Superior temporal gyrus (tissue), 1 donor: ENCODE data around the gene HOXA11.

Source experiments
- DNase-seq: peaks from one replicate; pipeline ENCODE4 v3.0.0-alpha.2; 2016; ENCODE audit errors: extremely low spot score

HOXA11 gene

DNA sequence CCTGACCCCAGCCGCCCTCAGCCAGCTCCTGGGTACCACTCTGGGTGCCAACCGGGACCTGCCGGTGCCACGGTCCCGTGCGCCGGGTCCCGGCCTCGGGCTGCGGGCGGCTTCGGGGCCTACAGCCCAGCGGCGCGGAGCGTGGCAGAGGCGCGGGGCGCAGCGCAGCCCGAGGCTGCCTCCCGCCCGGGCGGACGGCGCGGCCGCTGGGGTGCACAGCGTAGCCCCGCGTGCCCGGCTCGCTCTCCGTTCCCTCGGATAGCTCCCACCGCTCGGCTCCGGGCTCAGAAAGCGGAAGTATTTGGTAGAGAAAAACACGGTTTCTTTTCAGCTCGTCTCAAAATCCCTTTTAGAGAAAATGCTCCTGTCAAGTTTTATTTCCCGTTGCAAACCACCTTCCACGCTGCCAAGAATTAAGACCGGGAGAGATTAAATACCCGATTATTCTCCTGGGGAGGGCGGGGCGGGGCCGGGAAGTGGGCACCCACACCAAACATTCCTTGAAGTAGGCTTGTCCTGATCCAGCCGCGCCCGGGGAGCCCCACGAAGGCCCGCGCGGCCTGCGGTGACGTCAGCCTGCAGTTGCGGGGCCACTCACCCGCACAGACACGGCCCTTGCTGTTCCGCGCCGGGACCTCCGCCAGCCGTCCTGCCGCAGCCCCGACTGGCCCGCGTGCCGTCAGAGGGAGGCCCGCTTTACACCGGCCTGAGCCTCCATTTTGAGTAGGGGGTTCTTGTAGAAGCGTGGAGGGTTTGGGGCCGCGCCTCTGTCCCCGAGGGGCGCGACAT, 7.7 kb upstream of the HOXA11 start:
- DNase-seq = no peak

DNA sequence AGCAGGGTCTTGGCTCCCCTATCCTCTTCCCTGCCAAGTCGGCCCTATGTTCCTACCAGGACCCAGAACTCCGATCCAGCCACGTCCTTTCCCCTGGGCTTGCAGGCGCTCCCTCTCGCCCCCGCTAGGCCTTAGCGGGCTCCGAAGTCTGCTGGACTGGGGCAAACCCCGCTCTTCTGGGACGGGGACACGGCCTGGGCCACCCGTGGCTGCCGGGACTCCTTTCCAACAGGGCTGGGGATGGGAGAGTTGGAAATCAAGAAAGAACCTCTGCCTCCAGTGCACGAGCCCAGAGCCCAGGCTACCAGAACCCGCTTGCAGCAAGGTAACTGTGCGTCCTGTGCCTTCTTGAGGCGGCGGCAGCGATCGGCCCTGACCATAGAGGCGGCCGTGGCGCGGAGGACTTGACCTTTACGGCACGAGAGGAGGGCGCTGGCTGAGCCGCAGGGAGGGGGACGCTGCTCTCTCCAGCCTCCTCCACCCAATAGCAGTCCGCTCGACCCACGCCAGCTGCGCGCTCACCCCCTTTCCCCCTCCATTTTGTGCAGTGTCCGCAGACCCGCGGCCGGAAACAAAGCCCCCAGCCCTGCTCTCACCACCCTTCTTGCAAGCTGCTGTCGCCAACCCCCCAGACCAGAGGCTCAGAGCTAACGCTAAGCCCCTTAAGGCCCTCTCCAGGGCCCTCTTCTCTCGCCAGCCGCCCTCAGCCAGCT, 7.0 kb upstream of the HOXA11 start:
- no peak for DNase-seq

DNA sequence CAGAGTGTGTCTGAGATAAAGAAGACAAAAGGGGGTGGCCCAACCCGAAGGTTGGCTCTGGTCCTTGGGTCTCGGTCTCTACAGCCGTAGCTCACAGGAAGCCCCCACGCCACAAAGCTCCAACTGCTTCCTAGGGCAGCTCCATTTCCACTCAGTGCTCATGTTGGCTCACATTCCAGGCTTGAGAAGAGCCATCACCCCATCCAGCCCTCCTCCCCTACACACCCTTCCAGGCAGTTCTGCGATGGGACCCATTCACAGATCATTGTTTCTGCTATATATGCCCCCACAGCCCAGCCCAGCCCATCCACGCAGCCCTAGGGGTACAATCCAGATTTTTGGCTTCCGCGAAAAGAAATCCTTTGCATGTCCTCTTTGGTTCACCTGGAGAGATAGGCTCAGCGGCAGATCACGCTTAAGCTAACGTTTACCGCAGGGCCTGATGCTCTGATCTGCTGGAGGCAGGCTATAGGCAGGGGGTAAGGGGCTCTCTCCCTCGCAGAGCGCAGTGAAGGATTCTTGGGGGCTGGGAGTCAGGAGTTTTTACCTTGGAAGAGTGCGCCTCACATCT, 6.2 kb upstream of the HOXA11 start:
- DNase-seq = no peak

DNA sequence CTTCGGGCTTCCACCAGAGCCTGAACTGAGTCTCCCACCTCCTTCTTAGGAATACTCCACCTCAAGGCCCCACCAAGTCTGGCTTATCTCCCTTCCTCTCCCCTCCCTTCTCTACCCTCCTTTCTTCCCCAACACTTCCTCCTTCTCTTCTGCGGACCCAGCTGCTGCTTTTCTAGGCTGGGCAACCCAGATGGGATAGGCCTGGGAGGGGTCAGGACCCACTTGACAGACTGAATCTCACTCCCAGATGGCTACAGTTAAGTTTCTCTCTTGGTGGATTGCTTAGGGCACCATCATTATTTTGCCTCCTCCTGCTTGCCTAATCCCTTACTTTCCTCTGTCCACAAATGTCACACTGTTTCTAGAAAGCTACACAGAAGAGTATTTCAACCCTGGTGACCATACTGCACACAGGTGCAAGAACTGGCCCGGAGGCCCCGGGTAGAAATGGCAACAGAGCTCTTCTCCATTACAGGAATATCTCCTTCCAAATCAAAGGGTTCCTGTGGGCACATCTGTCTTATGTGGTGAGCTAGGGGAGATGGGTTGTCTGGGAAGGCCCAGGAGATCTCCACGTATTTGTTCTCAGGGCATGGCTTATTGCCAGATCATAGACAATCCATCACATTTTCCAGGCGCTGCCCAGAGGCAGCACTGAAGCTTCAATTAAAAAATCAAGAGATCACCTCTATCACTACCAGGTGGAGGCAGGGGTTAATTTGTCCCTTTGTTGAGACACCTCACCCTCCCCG, 5.1 kb upstream of the HOXA11 start:
- DNase-seq = no peak

DNA sequence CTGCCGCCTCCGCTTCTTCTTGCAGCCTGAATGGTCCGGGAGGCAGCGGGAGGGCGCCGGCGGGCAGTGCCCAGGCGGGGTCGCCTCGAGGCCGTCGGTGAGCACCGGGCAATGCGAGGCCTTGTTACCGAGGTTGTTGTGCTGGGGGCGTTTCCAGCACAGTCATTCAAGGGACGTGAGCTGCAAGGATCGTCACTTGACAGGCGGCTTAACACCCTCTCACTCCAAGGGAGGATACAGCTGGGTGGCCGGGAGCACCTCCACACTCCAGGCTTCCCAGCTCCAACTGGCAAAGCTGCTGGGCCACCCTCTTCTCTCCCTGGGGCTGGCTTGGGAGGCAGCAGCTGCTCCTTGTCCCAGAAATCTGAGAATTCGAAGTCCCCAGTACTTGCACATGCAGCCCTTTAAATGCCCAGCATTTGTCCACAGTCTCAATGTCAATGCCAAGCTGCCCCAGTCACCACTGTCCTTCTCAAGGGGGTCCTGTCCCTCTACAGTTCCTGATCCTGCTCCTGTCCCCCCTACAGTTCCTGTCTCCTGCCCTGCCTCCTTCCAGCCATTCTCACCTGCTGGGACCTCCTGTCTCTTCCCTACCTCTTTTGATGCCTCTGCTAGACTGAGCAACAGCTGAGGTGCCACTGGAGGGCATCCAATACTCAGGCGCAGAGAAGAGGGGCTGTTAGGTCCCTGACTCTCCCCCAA, 4.4 kb upstream of the HOXA11 start:
- no peak for DNase-seq

DNA sequence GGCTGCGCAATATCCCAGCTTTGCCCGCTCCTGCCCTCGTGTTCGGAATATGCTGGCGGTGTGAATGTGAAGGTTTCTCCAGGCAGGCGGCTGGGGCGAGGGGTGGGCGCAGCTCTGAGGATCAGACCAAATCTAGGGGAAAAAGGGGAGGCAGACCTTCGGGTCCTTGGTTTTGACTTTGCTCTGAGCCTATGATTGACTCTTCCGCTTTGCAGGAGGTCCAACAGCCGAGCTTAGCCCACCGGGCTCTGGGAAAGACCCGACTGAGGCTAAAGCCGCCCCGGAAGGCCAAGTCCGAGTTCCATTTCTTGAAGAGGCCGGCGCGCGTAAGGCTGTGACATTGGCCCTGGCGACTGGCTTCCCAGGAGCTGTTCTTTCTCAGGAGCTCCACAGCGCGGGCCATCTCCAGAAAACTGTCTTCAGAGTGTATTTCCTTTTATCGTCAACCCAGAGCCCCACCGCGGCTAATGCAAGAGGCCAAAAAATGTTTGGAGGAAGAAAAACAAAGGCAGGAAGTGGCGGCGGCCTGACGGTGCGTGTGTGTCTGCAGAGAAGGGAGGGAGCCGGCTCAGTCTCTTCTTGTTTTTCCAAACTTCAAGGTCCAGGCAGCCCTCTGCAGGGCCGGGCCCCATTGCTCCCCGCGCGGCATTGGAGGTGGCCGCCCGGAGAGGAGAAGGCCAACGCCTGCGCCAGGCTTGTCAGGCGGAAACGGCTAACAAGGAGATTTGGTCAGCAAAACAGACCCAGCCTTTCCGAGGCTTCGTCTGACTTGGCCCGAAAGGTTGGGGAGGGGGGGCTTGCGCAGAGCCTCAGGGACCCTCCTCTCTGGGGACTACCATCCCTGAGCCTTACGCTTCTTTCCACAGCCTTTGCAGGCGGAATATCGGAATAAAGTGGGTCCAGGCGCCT, 3.6 kb upstream of the HOXA11 start:
- no peak for DNase-seq

DNA sequence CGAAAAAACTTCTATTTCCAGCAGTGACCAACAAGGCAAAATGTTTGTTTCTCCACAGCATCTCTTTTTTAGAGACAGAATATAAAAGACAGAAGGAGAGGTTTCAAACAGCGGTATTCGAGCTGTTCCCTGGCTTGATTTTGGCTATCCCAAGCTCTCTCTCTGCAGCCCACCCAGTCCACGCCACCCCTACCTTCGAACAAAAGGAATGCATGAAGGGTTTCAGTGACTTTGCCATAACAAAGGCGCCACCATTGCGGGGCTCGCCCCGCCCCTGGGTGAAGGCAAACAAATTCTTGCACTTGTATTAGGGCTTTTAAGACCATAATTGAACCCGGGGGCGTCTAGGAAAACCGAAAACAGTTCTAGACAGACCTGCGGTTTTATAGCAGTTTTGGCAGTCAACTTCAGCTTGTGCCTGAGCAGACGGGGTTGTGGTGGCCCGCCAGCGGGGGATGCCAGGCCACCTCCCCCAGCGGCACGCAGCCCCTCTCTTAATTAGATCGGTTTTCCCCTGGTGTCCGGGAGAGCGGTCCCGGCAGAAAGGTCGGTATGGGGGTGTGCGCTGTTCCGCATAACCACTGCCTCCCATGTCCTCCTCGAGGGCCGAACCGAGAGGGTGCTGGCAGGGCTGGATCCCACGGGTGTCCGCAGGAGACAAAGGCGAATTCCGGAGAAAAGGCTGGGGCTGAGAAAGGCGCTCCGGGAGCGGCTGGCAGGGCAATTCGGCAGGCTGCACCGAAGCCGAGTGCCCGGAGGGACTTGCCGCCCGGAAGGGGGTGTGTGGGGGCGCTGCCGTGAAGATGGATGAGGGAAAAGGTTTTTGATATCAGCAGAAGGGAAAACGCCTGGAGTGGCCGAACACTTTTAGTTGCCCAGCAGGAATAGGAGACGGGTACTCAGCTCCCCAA, 2.7 kb upstream of the HOXA11 start:
- DNase-seq = no peak

DNA sequence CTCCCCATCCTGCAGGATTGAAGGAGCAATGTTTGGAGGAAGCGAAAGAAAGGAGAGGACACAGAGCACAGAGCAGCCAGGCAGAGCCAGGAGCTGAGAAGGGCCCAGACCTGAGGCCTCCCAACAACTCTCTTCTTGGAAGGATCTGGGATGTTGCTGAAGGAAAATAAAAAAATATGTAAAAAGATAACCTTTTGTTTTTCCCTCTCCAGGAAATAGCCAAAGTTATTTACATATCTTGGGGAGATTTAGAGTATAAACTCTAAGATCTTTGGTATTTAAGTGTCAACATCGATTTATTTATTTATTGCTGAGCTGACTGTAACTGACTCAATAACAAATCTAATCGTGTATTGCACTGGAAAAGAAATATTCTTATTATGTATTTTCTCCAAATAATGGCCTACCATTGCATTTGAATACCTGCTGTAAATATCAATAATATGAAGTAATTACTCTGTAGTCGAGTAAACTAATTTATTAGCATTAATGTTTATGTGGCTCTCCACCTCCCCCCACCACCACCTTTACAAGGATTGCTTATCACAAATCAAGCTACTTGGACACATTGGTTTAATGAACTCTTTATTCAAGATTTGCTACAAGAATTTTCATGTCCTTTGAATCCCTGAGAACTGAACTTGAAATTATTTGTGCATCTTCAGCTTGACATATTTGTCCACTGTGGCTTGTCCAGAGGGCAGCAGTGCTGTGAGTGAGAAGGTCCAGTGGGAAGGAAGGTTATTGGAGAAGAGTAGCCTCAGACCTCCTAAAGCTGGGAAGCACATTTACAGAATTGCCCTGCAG, 1.8 kb upstream of the HOXA11 start:
- DNase-seq = no peak

DNA sequence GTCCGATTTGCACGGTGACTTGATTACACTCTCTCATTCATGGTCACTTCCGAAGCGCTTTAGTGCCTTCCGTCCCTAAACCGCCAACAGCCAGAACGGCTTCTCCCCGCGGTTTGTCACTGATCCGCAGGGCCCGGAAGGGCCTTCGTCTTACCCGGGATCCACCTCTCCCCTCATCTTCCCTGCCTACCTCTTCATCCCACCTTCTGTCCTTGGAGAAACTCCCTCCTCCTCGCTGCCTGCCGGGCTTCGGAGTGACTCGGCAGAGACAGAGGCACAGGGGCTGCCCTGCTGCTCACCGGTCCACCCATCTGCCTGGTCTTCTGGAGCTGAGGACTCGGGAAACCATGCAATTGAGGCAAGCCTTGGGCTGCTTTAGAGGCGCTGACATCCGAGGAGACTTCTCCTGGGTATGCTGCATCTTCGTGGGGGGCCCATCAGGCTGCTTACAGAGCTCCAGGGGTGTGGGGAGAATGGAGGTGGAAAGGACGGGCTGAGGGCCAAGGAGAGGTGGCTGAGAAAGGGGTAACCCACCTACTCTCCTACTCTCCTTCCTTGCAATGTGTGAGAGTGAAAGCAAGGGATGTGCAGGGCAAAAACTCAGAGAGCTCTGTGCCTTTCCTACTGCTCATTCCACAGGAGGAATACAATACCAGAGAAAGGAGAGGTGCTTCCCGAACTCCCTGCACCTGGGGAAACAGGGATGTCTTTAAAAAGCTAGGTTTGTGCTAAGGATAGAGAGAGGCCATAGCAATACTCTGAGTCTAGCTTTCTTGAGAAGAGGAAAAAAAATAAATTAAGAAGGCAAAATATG, 1.0 kb upstream of the HOXA11 start:
- no peak for DNase-seq

DNA sequence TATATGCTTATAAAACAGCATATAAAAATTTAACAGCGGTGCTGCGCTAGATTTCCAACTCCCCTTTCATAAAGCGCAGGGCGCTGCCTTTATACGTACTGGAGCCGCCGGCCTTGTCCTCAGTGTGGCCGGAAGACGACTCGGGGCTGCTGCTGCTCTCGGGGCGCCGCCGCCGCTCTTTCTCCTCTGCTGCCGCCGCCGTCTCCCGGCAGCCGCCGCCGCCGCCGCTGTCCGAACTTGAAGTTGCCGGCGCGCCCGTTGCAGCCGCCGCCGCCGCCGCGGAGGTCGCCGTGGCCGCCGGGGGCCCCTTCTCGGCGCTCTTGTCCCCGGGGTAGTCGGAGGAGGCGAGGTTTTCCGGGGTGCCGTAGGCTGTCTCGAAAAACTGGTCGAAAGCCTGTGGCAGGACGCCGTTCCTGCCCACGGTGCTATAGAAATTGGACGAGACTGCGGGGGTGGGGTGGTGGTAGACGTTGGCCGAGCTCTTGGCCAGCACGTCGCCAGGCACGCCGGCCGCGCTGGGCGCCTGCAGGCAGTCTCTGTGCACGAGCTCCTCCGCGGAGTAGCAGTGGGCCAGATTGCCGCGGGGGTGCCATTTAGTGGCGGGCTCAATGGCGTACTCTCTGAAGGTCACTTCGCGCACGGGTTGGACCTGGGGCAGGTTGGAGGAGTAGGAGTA, 557 bp downstream of the HOXA11 start:
- DNase-seq = no peak

DNA sequence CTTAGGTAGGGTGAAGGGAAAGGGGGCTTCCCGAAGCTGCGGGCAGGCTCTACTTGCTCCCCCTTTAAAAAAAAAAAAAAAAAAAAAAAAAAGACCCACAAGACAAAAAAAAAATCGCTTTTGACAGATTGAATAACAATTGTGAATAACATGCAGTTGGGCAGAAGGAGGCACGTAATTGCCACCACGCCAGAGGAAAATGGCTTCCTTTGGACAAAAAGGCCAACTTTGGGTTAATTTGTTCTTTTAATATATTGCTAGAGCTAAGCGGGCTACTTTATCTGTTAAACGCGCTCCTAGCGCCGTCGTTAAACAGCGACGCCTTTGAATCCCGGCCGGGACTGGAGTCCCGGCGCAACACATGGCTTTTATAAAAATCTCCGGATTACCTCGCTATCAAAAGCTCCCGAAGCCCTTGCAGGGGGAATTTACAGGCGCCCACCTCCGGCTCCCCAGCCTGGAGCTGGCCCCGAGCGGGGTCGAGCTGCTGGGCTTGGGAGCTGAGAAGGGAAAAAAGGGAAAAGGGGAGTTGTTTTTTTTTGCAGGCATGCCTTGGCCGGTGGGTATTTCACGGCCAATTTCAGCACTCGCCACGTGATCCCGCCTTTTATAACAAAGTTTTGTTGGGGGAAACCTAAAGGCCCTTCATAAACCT, 1.2 kb downstream of the HOXA11 start:
- DNase-seq = no peak

DNA sequence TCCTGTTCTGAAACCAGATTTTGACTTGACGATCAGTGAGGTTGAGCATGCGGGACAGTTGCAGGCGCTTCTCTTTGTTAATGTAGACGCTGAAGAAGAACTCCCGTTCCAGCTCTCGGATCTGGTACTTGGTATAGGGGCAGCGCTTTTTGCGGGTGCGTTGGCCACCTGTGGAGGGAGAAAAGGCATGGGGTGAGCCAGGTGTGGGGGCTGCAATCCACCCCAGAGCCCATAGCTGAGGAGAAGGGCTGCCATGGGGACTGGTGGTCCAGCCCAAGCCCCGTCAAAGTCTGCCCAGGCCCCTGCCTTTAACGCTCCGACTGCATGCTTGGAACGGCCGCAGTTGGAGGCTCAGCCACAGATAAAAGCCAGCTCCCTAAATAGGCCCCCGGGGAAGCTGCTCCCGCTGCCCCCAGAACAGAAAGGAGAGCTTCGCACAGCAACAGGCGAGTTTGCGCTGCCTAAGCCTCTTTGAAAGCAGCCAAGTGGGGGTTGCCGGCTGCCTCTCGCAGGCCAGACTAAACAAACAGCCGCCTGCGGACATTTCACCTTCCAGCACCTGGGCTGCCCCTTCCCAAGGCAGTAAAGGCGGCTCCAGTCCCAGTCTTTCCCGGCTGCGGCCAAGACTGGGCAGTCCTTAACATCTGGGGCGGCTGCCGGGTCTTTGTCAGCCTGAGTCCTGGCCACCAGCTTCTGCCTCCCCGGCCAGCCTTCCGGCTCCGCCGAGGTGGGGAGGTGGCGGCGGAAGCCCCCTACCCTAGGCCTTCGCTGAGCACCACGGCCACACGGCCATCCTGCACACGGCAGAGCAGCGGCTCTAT, 2.0 kb downstream of the HOXA11 start:
- DNase-seq = no peak

DNA sequence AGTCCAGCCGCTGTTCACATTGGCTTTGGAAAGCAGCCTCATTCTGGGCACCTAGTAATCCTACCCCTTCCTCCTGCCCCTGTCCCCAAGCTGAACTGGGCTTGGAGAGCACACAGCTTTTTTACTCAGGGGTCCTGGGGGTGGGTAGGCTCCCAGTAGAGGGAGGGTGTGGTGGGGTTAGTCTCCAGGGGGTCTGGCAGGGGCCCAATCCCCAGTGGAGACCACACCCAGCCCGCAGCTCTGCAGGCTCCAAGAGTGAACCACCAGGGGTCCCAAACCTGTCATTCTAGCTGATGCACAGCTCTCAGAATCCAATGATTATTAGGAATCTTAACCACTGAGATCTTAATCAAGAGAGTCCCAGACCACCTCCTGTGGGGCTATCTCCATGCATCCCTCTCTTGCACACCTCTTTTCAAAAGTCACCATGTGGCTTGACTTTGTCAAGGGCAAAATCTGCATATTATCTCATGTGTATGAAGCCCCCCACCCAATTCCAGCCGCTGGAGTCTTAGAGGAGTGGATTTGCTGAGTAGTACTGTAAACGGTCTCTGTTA, 2.7 kb downstream of the HOXA11 start:
- no peak for DNase-seq

DNA sequence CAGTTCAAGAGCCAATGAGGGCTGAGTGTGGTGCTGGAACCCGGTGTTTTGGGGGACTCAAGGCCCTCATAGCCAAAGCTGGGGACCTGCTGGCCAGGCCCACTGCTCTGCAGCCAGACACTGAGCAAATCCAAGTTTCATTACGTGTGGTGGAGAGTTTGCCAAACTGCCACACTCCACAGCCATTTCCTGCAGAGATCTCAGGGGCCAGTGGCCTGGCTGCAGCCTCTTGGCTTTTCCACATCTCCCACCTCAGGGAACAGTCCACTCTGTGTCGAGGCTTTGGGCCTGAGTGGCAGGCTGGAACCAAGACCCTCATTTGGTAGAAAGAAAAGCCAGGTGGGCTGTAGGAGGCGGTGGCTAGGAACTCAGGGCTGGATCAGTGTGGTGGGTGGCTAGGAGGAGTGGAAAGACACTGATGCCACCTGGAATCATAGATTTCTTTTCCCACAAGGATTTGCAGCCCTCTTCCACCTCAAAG, 3.2 kb downstream of the HOXA11 start:
- DNase-seq = no peak
